Naive B cell (primary cell): ENCODE data around the gene TOM1L2. TPM values are rescaled to one million over a fixed set of nuclear protein-coding genes. Genes with fewer than 3 reads are reported as not detected.
A peak's percentile ranks its signal among the peaks of the same experiment; 100 is the strongest.

Source experiments
- ATAC-seq, 2 donors: fragments of 150-1000 bp; cut with Tn5 transposase; 2 replicates each; pipeline ENCODE4 v1.10.0; 2021; ENCODE audit warnings: low read depth in 2 of 2, mild to moderate bottlenecking in 2 of 2, moderate library complexity in 2 of 2
- DNase-seq: peaks from one replicate; pipeline ENCODE4 v3.0.0; 2022
- H3K27ac Mint-ChIP-seq, 6 donors: one replicate each; pipeline ENCODE4 v1.8.0; 2020 to 2022; ENCODE audit warnings: mild to moderate bottlenecking in 6 of 6, mixed read lengths in 6 of 6, moderate library complexity in 5 of 6, inconsistent platforms in 2 of 6
- H3K27me3 Mint-ChIP-seq, 3 donors: one replicate each; pipeline ENCODE4 v1.8.0; 2021 to 2022; ENCODE audit warnings: mixed read lengths in 3 of 3, mild to moderate bottlenecking in 1 of 3
- H3K36me3 Mint-ChIP-seq, 2 donors: one replicate each; pipeline ENCODE4 v1.8.0; 2020 to 2022; ENCODE audit warnings: mixed read lengths in 2 of 2, inconsistent platforms in 1 of 2, mild to moderate bottlenecking in 1 of 2
- H3K4me1 Mint-ChIP-seq, 3 donors: one replicate each; pipeline ENCODE4 v1.8.0; 2020 to 2022; ENCODE audit warnings: mixed read lengths in 3 of 3, inconsistent platforms in 1 of 3, mild to moderate bottlenecking in 1 of 3, moderate library complexity in 1 of 3
- H3K4me3 Mint-ChIP-seq, 8 donors: one replicate each; pipeline ENCODE4 v1.8.0; 2020 to 2022; ENCODE audit warnings: mild to moderate bottlenecking in 8 of 8, mixed read lengths in 8 of 8, moderate library complexity in 8 of 8, inconsistent platforms in 2 of 8
- H3K9me3 Mint-ChIP-seq, 7 donors: one replicate each; pipeline ENCODE4 v1.8.0; 2020 to 2022; ENCODE audit warnings: mixed read lengths in 7 of 7, mild to moderate bottlenecking in 5 of 7, inconsistent platforms in 2 of 7, moderate library complexity in 1 of 7
- polyA plus RNA-seq, 6 donors: library from polyadenylated mRNA; unstranded; fragments of 300-500 nt; fragmentation: Illumina TruSeq; gene quantifications; one replicate each; pipeline ENCODE4 v1.2.3, GENCODE V29; 2021; ENCODE audit warnings: low read depth in 6 of 6

TOM1L2 gene
- polyA plus RNA-seq, result 1 to 10 TPM; 2.5 to 7.0 (median 3.0) TPM

GRCh38 chr17:17972126-17972951 lies at the start of gene TOM1L2, which contains the start of gene DRC3:
TSS of gene TOM1L2 (minus strand) at chr17:17972400. CDS start at chr17:17972313, 87 bp downstream.
TSS of gene DRC3 (plus strand) at chr17:17972862. CDS start at chr17:17977599, 4,737 bp downstream.
- DNase-seq (peak; percentile 100), ATAC-seq (peak; percentile 89)
- Mint-ChIP-seq H3K27ac (peak within 1 kb of the TSS; percentile 95 to 99 (median 97)), H3K36me3 (no peaks in the 10 kb centered on the region), H3K4me1 (peaks cover 22 to 34% (median 26%) of the 10 kb centered on the region in 3 donors), H3K4me3 (peak within 1 kb of the TSS; percentile 94 to 98 (median 97)), H3K27me3 (peaks cover 0 to 5% (median 0%) of the 10 kb centered on the region in 3 donors), H3K9me3 (no peaks in the 10 kb centered on the region)

DNA sequence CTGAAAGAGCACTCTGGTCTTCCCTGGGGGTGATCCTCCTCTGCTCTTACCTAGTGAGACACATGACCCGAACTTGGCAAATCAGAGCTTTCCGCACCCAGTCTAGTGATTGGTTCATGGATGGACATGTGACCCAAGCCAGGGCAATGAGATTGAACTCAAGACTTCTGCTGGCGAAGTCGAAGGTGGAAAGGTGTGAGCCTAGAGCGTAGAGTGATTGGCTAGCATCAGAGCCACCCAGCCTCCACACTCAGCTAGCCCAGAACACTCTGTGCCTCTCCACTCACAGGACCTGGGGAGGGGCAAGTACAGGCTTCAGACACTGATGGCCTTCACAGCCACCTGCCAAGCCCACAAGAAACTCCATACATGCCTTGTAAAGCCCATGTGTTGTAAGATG lies 49.2 kb upstream of the TOM1L2 start:
- Mint-ChIP-seq H3K4me3 (no peak overlapping the region), H3K4me1 (peaks cover 4 to 6% (median 6%) of the 10 kb centered on the region in 3 donors), H3K9me3 (no peaks in the 10 kb centered on the region), H3K27me3 (no peaks in the 10 kb centered on the region), H3K36me3 (peaks cover 8 to 10% of the 10 kb centered on the region in 2 donors), H3K27ac (peak overlapping the region in 1 of 6 donors; percentile 44)
- no peak for ATAC-seq
- DNase-seq, result no peak

DNA sequence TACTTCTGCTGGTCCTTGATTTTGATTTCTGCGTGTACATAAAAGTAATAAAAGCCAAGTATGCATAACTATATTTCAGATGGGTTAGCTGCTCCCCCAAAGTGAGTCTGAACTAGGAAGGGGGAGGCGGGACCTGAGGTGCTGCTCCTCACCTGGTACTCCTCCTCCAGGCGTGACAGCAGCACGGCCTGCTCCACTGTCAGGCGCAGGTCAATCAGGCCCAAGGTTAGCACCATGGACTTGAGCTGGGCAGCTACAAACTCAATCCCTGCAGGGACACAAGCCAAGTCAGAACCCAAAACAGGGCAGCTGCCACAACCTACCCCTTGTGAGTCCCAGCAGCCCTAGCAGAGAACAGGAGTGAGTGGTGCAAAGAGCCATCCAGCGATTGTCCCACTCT lies 48.8 kb upstream of the TOM1L2 start:
- DNase-seq (no peak), ATAC-seq (no peak)
- Mint-ChIP-seq H3K36me3 (peaks cover 10 to 12% of the 10 kb centered on the region in 2 donors), H3K9me3 (no peaks in the 10 kb centered on the region), H3K4me3 (no peak overlapping the region), H3K4me1 (peaks cover 4 to 6% (median 6%) of the 10 kb centered on the region in 3 donors), H3K27ac (no peak overlapping the region), H3K27me3 (no peaks in the 10 kb centered on the region)

DNA sequence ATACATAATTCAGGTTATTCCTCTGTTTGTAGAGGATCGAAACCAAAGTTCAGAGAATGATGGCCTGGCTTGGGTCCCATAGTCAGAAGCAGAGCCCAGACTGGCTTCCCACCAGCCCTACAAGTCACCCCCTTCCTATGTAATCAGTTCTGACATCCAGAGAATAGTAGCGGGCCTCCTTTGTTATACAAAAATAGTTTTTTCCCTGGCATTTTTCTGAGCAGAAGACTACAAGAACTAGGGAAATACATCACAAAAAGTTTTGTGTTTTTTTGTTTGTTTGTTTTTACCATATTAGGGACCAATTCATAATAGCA lies 47.6 kb upstream of the TOM1L2 start:
- ATAC-seq (no peak), DNase-seq (no peak)
- no peak overlapping the region for H3K27ac Mint-ChIP-seq
- H3K4me1 Mint-ChIP-seq, result peaks cover under 1 to 4% (median 2%) of the 10 kb centered on the region in 3 donors
- H3K4me3 Mint-ChIP-seq, result no peak overlapping the region
- no peaks in the 10 kb centered on the region for H3K27me3 Mint-ChIP-seq
- no peaks in the 10 kb centered on the region for H3K9me3 Mint-ChIP-seq
- H3K36me3 Mint-ChIP-seq, result peaks cover 10 to 13% of the 10 kb centered on the region in 2 donors

- Mint-ChIP-seq H3K27me3 (no peaks in the 10 kb centered on the region), H3K36me3 (peaks cover 13 to 15% of the 10 kb centered on the region in 2 donors), H3K27ac (no peak overlapping the region), H3K9me3 (no peaks in the 10 kb centered on the region), H3K4me3 (no peak overlapping the region), H3K4me1 (peaks cover 0 to 4% (median 0%) of the 10 kb centered on the region in 3 donors)
- ATAC-seq (no peak), DNase-seq (no peak)
These were observed 46.3 kb upstream of the TOM1L2 start for GRCh38 chr17:18018411-18018921.

DNA sequence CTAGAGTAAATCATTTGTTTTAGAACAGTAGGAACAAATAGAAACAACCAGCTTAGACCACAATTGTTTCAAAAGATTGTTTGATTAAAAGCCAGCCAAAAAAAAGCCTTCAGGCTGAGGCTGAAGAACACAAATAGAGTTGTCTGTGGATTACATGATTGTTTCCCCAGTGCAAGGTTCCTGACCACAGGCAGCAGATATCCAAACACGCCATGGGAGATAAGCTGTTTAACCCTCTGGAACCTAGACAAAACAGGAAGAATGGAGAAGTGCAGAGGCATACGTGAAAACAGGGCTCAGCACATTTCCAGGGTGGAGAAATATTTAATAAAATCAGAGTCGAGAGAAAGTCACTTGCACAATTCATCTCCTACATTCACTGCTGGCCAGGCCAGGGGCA lies 45.8 kb upstream of the TOM1L2 start:
- peaks cover 18% of the 10 kb centered on the region in 2 donors for H3K36me3 Mint-ChIP-seq
- ATAC-seq, result no peak

DNA sequence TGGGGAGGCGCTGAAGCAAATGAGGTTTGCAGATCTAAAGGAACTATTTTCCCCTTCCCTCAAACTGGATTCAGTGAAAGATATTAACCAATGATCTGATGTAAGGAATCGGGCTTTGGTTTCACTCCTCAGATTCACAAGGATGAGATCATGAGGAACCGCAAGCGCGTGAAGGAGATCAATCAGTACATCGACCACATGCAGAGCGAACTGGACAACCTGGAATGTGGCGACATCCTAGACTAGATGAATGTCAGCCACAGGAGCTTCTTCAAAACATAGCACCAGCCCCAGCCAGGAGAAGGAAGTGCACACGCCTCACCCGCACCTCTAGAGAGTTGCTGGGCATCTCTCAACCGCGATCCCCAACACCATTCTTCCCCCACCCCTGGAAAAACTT lies 44.2 kb upstream of the TOM1L2 start:
- H3K36me3 Mint-ChIP-seq, result peaks cover 18% of the 10 kb centered on the region in 2 donors
- no peak overlapping the region for H3K4me3 Mint-ChIP-seq
- no peaks in the 10 kb centered on the region for H3K9me3 Mint-ChIP-seq
- peaks cover 0 to 4% (median 0%) of the 10 kb centered on the region in 3 donors for H3K4me1 Mint-ChIP-seq
- peak overlapping the region in 1 of 6 donors; percentile 39 for H3K27ac Mint-ChIP-seq
- DNase-seq (no peak), ATAC-seq (no peak)
- no peaks in the 10 kb centered on the region for H3K27me3 Mint-ChIP-seq

More for the DNA sequence above, 45.8 kb upstream of the TOM1L2 start:
- Mint-ChIP-seq H3K4me1 (peaks cover 0 to 4% (median 0%) of the 10 kb centered on the region in 3 donors), H3K4me3 (no peak overlapping the region), H3K27me3 (no peaks in the 10 kb centered on the region), H3K9me3 (no peaks in the 10 kb centered on the region), H3K27ac (no peak overlapping the region)
- no peak for DNase-seq

GRCh38 chr17:18015593-18015992 lies 43.4 kb upstream of the TOM1L2 start:
- no peak overlapping the region for H3K4me3 Mint-ChIP-seq
- peaks cover 18% of the 10 kb centered on the region in 2 donors for H3K36me3 Mint-ChIP-seq
- H3K9me3 Mint-ChIP-seq, result no peaks in the 10 kb centered on the region
- DNase-seq (no peak), ATAC-seq (no peak)
- no peak overlapping the region for H3K27ac Mint-ChIP-seq
- H3K27me3 Mint-ChIP-seq, result no peaks in the 10 kb centered on the region
- peaks cover 0 to 4% (median 0%) of the 10 kb centered on the region in 3 donors for H3K4me1 Mint-ChIP-seq

- H3K9me3 Mint-ChIP-seq, result no peaks in the 10 kb centered on the region
- H3K36me3 Mint-ChIP-seq, result peaks cover 18% of the 10 kb centered on the region in 2 donors
- DNase-seq, result no peak
- no peak for ATAC-seq
- no peak overlapping the region for H3K4me3 Mint-ChIP-seq
- peaks cover 0 to 4% (median 0%) of the 10 kb centered on the region in 3 donors for H3K4me1 Mint-ChIP-seq
- H3K27ac Mint-ChIP-seq, result no peak overlapping the region
- no peaks in the 10 kb centered on the region for H3K27me3 Mint-ChIP-seq
These were observed 41.8 kb upstream of the TOM1L2 start for GRCh38 chr17:18014006-18014405.

- H3K4me1 Mint-ChIP-seq, result peaks cover 0 to 9% (median 3%) of the 10 kb centered on the region in 3 donors
- H3K27ac Mint-ChIP-seq, result no peak overlapping the region
- H3K4me3 Mint-ChIP-seq, result no peak overlapping the region
- H3K27me3 Mint-ChIP-seq, result no peaks in the 10 kb centered on the region
- ATAC-seq (no peak), DNase-seq (no peak)
- H3K9me3 Mint-ChIP-seq, result no peaks in the 10 kb centered on the region
- peaks cover 12 to 24% of the 10 kb centered on the region in 2 donors for H3K36me3 Mint-ChIP-seq
These were observed 39.1 kb upstream of the TOM1L2 start for GRCh38 chr17:18011286-18011685.

DNA sequence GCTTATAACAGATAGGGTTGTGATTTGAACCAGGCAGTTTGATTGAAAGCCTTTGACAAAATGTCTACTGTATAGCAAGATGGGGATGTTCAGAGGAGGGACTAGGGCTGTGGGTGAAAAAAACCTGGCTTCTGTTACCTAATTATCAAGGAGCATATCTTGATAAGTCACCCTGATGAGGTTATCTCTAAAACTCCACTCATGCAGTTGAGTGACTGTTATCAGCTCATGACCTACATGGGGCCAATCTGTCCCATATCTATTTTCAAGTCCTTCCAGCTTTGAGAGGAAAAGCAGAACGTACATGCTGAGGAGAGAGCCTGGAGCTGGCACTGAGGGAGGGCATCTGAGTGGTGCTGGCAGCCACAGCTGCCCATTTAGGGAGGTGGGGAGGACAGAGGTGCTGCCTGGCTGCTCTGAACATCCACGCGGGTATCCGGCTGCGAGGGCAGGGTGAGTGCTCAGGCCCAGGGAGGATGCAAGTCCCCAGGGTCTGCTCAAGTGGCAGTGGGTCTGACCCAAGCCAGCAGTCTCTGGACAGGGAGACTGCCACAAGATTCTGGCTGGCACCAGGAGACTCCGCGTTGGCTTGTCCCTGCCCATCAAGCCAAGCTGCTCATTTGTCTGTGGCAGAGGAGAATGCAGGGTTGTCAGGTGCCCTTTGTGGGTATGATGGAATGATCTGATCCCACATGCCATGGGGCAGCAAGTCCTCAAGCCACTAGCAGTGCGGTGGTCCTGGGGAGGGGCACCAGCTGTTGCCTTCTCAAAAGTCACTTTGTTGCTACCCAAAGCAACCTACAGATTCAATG lies 37.6 kb upstream of the TOM1L2 start:
- no peak for ATAC-seq
- H3K36me3 Mint-ChIP-seq, result peaks cover 10 to 26% of the 10 kb centered on the region in 2 donors

GRCh38 chr17:18008496-18009268 lies 36.5 kb upstream of the TOM1L2 start:
- DNase-seq (no peak), ATAC-seq (no peak)
- Mint-ChIP-seq H3K4me3 (no peak overlapping the region), H3K9me3 (no peaks in the 10 kb centered on the region), H3K36me3 (peaks cover 10 to 25% of the 10 kb centered on the region in 2 donors), H3K27ac (peak overlapping the region in 2 of 6 donors; percentile 63 to 77), H3K4me1 (peaks cover 0 to 15% (median 3%) of the 10 kb centered on the region in 3 donors), H3K27me3 (no peaks in the 10 kb centered on the region)

More for the DNA sequence above, 37.6 kb upstream of the TOM1L2 start:
- Mint-ChIP-seq H3K9me3 (no peaks in the 10 kb centered on the region), H3K4me3 (no peak overlapping the region), H3K27ac (no peak overlapping the region), H3K27me3 (no peaks in the 10 kb centered on the region), H3K4me1 (peaks cover 0 to 10% (median 3%) of the 10 kb centered on the region in 3 donors)
- DNase-seq, result no peak
